GM12891 (cell line): ENCODE results near the gene CELF2.

Experiments used
- PAX5 ChIP-seq: IDR thresholded peaks from 2 replicates; pipeline ENCODE4 v1.6.1; 2011; ENCODE audit warnings: low read length, moderate library complexity, mild to moderate bottlenecking; ENCODE audit not compliant: insufficient read depth, severe bottlenecking
- POLR2AphosphoS5 ChIP-seq: IDR thresholded peaks from 2 replicates; pipeline ENCODE4 v1.6.1; 2011; ENCODE audit warnings: low read depth, low read length, control low read depth
- SPI1 ChIP-seq: IDR thresholded peaks from 2 replicates; pipeline ENCODE4 v1.6.1; 2011; ENCODE audit warnings: low read depth, low read length, control low read depth

- TF ChIP-seq PAX5 (no peak), SPI1 (no peak), POLR2AphosphoS5 (no peak)
Measured at GRCh38 chr10:11081408-11081807, 63.7 kb downstream of the CELF2 start.
